ENCODE results near the gene AATK.

- TF ChIP-seq, protein P1, sequence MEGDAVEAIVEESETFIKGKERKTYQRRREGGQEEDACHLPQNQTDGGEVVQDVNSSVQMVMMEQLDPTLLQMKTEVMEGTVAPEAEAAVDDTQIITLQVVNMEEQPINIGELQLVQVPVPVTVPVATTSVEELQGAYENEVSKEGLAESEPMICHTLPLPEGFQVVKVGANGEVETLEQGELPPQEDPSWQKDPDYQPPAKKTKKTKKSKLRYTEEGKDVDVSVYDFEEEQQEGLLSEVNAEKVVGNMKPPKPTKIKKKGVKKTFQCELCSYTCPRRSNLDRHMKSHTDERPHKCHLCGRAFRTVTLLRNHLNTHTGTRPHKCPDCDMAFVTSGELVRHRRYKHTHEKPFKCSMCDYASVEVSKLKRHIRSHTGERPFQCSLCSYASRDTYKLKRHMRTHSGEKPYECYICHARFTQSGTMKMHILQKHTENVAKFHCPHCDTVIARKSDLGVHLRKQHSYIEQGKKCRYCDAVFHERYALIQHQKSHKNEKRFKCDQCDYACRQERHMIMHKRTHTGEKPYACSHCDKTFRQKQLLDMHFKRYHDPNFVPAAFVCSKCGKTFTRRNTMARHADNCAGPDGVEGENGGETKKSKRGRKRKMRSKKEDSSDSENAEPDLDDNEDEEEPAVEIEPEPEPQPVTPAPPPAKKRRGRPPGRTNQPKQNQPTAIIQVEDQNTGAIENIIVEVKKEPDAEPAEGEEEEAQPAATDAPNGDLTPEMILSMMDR (IDR thresholded peaks at IDR 0.05 in 8 of 11, conservative IDR thresholded peaks at IDR 0.05 in 3 of 11), result no peak
- no peak for TF ChIP-seq POLR2A (IDR thresholded peaks at IDR 0.05)
Measured at GRCh38 chr17:81138083-81138482, 27.9 kb downstream of the AATK start.
